HG02840 (cell line): ENCODE measurements around the gene HPN.
"Not testable (repeated sequence)": the region's sequence is repeated elsewhere in the genome, so short reads cannot be mapped to it uniquely, and the experiment has no call there.

ENCODE experiments used
- ATAC-seq: cut with Tn5 transposase; IDR thresholded peaks from one replicate; pipeline ENCODE4 v1.9.1; 2021; ENCODE audit warnings: mild to moderate bottlenecking, moderate library complexity, moderate number of reproducible peaks; ENCODE audit not compliant: unreplicated experiment, low FRiP score

The HPN gene

GRCh38 chr19:35008891-35009341, 32.6 kb upstream of the HPN start:
- ATAC-seq: no peak

- no peak for ATAC-seq
These were observed 31.8 kb upstream of the HPN start for GRCh38 chr19:35009424-35010415.

- no peak for ATAC-seq
These were observed 30.3 kb upstream of the HPN start for GRCh38 chr19:35011091-35011689.

- ATAC-seq: no peak
These were observed 29.5 kb upstream of the HPN start for GRCh38 chr19:35011737-35012682.

DNA sequence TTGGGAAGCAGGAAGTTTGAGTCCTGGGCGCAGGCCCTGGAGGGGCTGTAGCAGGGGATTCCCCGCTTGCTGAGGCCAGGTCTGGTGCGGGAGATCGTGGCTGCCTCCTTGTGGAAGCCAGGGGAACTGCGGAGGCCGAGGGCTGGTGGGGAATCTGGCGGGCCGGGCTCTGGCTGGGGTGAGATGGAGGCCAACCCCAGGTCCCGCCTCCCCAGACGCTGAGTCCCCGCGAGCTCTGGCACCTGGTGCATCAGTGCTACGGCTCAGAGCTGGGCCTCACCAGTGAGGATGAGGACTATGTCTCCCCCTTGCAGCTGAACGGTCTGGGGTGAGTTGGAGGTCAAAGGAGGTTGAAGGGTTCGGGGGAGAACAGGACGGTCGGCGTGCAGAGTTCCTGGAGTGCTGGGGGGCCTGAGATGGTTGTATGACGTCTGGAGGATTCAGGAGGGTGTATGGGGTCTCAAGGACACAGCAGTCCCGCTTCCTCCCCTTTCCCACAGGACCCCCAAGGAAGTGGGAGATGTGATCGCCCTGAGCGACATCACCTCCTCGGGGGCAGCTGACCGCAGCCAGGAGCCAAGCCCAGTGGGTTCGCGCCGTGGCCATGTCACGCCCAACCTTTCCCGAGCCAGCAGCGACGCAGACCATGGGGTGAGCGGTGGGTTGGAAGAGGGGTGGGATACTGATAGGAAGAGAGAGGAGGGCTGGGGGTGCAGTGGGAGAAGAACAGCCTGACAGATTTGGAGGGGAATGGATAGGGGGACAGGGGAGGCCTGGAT, 28.3 kb upstream of the HPN start:
- no peak for ATAC-seq

DNA sequence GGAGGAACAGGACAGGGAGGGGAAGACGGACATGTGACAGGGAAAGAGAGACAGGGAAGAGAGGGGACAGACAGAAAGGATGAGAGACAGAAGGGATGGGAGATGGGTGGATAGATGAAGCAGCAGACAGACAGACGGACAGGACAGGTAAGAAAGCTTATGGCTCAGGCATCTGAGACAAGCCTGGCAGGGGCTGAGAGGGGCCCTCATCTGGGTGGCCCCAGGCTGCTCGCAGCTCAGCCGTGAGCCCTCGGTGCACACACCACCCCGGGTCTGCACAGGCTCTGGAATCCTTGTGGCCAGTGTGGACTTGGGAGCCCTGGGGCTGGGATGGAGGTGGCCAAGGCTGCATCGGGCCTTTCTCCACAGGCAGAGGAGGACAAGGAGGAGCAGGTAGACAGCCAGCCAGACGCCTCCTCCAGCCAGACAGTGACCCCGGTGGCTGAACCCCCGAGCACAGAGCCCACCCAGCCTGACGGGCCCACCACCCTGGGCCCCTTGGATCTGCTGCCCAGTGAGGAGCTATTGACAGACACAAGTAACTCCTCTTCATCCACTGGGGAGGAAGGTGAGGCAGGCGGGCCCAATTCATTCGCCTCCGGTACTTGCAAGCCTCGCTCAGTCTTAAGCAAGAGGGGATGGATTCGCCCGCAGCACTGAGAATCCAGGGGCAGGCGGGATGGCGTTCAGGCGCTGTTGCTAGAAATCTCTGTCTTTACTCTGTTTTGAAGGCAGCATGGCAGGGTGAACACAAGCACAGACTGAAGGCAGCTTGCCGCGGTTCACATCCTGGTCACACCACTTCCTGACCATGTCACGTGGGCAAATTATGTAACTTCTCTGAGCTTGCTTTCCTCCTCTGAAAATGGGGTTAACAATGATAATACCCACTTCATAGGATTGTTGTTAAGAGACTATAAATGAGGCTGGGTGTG, 27.4 kb upstream of the HPN start:
- no peak for ATAC-seq

- not testable (repeated sequence) for ATAC-seq
These were observed 26.7 kb upstream of the HPN start for GRCh38 chr19:35014774-35015173.

- ATAC-seq: no peak
These were observed 26.1 kb upstream of the HPN start for GRCh38 chr19:35015270-35015953.

GRCh38 chr19:35015954-35016351, 25.6 kb upstream of the HPN start:
- no peak for ATAC-seq

DNA sequence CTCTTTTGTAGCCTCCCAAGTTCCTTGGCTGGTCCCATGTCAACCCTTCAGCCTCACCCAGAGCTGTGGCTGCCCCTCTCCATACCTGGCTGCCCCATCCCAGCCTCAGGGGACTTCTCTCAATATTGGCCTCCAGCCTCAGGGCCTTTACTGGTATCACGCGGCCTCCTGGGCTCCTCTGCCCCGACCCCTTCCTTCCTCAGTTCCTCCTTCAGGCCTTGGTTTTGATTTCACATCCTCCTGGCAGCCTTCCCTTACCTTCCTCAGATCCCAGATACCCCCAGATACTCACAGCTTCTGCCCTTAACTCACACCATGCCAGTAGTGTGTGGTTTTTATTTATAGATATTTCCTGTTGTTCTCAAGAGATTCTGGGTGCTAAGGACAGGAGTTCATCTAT, 24.0 kb upstream of the HPN start:
- ATAC-seq: no peak

- no peak for ATAC-seq
These were observed 23.1 kb upstream of the HPN start for GRCh38 chr19:35018379-35018778.

- no peak for ATAC-seq
These were observed 22.4 kb upstream of the HPN start for GRCh38 chr19:35019144-35019543.

DNA sequence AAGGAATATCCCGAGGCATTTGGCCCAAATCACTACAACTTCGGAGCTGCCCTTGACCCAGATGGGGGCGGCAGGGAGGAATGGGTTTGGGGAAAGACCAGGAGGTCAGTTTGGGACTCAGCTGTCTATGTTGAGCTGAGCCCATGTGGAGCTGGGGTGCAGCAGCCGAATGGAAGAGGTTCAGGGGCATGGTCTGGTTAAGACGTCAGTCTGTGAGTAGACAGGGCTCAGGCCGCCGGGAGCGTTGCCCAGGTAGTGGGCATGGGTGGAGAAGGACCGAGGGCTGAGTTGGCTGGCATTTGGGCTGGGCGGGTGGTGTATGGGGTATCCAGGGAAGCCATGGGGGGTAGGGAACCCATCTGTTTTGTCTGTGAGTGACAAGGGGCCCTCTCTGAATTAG, 20.5 kb upstream of the HPN start:
- no peak for ATAC-seq

DNA sequence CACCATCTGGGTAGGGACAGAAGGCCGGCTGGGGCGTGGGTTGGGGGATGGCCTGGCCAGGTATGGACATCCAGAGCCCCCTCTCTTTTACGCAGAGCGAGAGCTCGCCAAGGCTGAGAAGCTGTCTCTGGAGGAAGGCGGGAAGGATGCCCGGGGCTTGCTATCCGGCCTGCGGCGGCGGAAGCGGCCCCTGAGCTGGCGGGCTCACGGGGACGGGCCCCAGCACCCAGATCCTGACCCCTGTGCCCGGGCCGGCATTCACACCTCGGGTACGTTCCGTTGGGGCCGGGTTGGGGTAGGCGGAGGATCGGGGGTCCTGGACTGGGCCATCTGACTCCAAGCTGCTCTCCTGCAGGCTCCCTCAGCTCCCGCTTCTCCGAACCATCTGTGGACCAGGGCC, 19.9 kb upstream of the HPN start:
- ATAC-seq: no peak

- ATAC-seq: no peak
These were observed 19.1 kb upstream of the HPN start for GRCh38 chr19:35022460-35022859.

DNA sequence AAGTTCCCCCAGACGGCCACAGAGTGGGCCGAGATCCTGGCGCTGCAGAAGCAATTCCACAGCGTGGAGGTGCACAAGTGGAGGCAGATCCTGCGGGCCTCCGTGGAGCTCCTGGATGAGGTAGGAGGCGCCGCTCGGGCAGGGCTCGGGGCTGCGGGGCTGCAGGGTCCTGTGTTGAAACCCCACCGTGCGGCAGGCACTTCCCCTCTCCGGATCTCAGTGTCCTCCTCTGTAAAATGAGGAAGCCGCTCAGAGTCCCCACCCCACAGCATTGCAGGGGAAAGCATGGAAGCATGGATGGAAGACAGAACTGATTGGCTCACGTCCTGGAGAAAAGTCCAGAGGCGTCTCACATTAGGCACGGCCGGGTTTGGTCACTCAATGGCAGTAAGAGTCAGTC, 18.1 kb upstream of the HPN start:
- no peak for ATAC-seq

DNA sequence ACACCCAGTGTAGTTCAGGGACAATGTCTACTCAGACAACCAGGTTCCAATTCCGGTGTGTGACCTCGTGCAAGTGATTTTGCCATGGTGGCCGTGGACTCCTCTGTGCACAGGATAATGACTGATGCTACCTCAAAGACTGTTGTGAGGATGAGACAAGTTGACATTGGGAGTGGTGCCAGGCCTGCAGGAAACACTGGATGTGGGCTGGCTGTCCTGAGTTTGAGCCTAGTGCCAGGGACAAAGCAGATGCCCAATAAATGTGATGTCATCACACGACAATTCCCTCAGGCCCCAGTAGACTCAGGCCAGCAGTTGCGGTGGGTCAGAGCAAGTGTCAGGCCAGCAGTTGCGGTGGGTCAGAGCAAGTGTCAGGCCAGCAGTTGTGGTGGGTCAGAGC, 17.4 kb upstream of the HPN start:
- ATAC-seq: no peak

GRCh38 chr19:35025969-35026368, 15.6 kb upstream of the HPN start:
- no peak for ATAC-seq
